Cardiac muscle cell (in vitro differentiated cells and primary cell): ENCODE results near the gene CTNNAL1. TPM values are rescaled to one million over a fixed set of nuclear protein-coding genes. Genes with fewer than 3 reads are reported as not detected.
"Not testable (repeated sequence)": the region's sequence is repeated elsewhere in the genome, so short reads cannot be mapped to it uniquely, and the experiment has no call there.

Experiments used
- DNase-seq, 2 donors: peaks; one replicate each; pipeline versions ENCODE4 v3.0.0 to v3.0.0-alpha.2; 2010 to 2017; ENCODE audit warnings: low read depth in 1 of 2, low spot score in 1 of 2
- H3K27ac ChIP-seq: fragments of 200-600 bp; sonication (generic); 2 replicates; pipeline ENCODE4 v1.5.1; 2016
- H3K27me3 ChIP-seq: fragments of 200-600 bp; sonication (generic); 2 replicates; pipeline ENCODE4 v1.6.0; 2016; ENCODE audit warnings: control low read depth
- H3K36me3 ChIP-seq: fragments of 200-600 bp; sonication (generic); 2 replicates; pipeline ENCODE4 v1.5.1; 2016; ENCODE audit warnings: control low read depth
- H3K4me1 ChIP-seq: fragments of 200-600 bp; sonication (generic); 2 replicates; pipeline ENCODE4 v1.8.1; 2017; ENCODE audit warnings: low read depth, mild to moderate bottlenecking, mixed run types
- H3K4me3 ChIP-seq: fragments of 200-600 bp; sonication (generic); 2 replicates; pipeline ENCODE4 v1.5.1; 2016; ENCODE audit warnings: mild to moderate bottlenecking
- H3K9me3 ChIP-seq: fragments of 200-600 bp; sonication (generic); 2 replicates; pipeline ENCODE4 v1.5.1; 2017; ENCODE audit warnings: low read depth, mild to moderate bottlenecking, control low read depth
- polyA plus RNA-seq: library from polyadenylated mRNA; unstranded; fragments of >200 nt; fragmentation: Nextera tagmentation; extraction: Ambion mirVana; gene quantifications from 2 replicates; pipeline ENCODE4 v1.2.1, GENCODE V29; 2016
- total RNA-seq: library from RNA; depleted of rRNA; stranded (reverse); fragments of >200 nt; gene quantifications from 2 replicates; pipeline ENCODE4 v1.2.3, GENCODE V29; 2016
- TF ChIP-seq, protein P1 (sequence below): IDR thresholded peaks from 2 replicates; pipeline ENCODE4 v1.5.1; 2012; ENCODE audit warnings: low read depth, mild to moderate bottlenecking, low read length

Gene CTNNAL1
- total and polyA plus RNA-seq, 2 experiments from 2014 or later: 64.7 to 102 TPM

- no peak overlapping the region for H3K4me3 ChIP-seq
- H3K27me3 ChIP-seq: no peaks in the 10 kb centered on the region
- peak overlapping the region; percentile 18 for H3K27ac ChIP-seq
- peaks cover 15% of the 10 kb centered on the region for H3K36me3 ChIP-seq
- no peak for DNase-seq
- peaks cover 22% of the 10 kb centered on the region for H3K4me1 ChIP-seq
- no peaks in the 10 kb centered on the region for H3K9me3 ChIP-seq
- TF ChIP-seq, protein P1, sequence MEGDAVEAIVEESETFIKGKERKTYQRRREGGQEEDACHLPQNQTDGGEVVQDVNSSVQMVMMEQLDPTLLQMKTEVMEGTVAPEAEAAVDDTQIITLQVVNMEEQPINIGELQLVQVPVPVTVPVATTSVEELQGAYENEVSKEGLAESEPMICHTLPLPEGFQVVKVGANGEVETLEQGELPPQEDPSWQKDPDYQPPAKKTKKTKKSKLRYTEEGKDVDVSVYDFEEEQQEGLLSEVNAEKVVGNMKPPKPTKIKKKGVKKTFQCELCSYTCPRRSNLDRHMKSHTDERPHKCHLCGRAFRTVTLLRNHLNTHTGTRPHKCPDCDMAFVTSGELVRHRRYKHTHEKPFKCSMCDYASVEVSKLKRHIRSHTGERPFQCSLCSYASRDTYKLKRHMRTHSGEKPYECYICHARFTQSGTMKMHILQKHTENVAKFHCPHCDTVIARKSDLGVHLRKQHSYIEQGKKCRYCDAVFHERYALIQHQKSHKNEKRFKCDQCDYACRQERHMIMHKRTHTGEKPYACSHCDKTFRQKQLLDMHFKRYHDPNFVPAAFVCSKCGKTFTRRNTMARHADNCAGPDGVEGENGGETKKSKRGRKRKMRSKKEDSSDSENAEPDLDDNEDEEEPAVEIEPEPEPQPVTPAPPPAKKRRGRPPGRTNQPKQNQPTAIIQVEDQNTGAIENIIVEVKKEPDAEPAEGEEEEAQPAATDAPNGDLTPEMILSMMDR: no peak
These were observed 40.6 kb downstream of the CTNNAL1 start for GRCh38 chr9:108972626-108973209.

DNA sequence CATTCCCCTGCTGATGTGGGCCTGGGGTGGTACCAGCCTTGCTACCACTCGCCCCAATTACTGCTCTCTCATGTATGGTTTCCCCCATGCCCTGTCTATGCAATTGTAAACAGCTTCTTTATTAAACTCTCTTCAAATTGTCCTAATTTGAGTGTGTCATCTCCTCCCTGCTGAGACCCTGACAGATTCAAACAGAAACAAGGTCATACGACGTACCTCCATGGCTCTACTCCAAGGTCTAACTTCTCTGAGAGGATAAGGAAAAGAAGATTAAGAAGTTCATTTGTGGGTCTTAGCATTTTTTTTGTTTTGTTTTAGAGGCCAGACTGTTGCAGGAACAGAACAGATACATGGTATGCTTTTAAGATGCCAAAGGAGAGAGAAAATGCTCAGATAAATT lies 41.1 kb downstream of the CTNNAL1 start:
- TF ChIP-seq, protein P1: no peak
- peaks cover 22% of the 10 kb centered on the region for H3K4me1 ChIP-seq
- no peaks in the 10 kb centered on the region for H3K9me3 ChIP-seq
- no peak for DNase-seq
- peaks cover 14% of the 10 kb centered on the region for H3K36me3 ChIP-seq
- no peak overlapping the region for H3K4me3 ChIP-seq
- H3K27ac ChIP-seq: no peak overlapping the region
- H3K27me3 ChIP-seq: no peaks in the 10 kb centered on the region

DNA sequence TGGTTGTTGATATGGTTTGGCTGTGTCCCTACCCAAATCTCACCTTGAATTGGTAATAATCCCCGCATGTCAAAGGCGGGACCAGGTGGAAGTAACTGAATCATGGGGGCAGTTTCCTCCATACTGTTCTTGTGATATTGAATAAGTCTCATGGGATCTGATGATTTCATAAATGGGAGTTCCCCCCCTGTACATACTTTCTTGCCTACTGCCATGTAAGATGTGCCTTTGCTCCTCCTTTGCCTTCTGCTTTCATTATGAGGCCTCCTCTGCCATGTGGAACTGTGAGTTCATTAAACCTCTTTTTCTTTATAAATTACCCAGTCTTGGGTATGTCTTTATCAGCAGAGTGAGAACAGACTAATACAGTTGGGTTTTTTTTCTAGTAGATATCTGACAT lies 41.9 kb downstream of the CTNNAL1 start:
- not testable (repeated sequence) for H3K4me3 ChIP-seq, H3K27me3 ChIP-seq, H3K27ac ChIP-seq, H3K9me3 ChIP-seq, DNase-seq
- peaks cover 22% of the 10 kb centered on the region for H3K4me1 ChIP-seq
- peaks cover 14% of the 10 kb centered on the region for H3K36me3 ChIP-seq

DNA sequence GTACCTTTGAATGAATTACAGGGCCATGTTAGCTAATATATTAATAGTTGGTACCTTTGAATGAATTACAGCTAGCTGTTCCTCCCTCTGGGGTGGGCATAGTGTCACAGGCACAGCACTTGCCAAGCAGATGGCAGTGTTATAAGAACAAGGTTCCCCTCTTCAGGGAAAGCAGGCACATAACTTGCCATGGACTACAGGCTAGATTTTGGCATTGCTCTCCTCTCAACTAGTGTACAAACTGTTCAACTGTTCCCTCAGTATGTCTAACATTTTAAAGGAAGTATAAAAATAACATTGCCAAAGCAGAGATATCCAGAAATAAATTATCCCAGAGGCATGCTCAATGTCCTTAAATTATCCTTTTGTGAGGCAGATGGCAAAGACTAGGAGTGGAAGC lies 45.4 kb downstream of the CTNNAL1 start:
- no peaks in the 10 kb centered on the region for H3K9me3 ChIP-seq
- DNase-seq: no peak
- peaks cover 14% of the 10 kb centered on the region for H3K36me3 ChIP-seq
- H3K4me3 ChIP-seq: no peak overlapping the region
- no peak overlapping the region for H3K27ac ChIP-seq
- no peaks in the 10 kb centered on the region for H3K27me3 ChIP-seq
- TF ChIP-seq, protein P1: no peak
- H3K4me1 ChIP-seq: peaks cover 14% of the 10 kb centered on the region

DNA sequence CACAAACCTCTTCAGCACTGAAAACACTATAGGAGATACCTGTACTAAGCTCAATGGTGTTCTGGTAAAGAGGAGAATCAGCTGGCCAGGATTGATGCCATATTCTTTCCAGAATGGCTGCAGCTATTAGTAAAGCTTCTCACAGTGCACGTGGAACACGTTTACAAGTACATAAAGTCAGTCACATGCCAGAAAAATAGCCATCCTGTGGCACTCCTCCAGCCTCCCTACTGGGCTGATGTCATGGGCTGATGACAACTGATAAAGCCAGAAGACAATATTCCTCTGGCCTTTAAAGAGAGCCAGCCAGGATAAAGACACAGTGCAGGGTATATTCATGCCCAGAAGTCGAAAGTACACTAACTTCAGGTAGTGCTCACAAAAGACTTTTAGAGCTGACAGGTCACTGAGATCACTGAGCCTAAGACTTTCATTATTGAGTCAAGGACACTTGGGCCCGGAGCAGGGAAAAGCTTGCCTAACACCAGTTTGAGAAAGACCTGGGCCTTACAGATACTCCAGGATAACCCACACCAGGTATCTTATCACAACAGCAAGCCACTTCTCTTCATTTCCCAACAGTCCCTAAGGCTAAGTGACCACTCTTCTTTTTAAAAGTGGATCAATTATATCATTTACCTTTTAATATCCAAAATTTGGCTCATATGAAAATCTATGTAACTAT lies 49.7 kb downstream of the CTNNAL1 start:
- H3K27me3 ChIP-seq: no peaks in the 10 kb centered on the region
- no peaks in the 10 kb centered on the region for H3K9me3 ChIP-seq
- H3K36me3 ChIP-seq: peaks cover 18% of the 10 kb centered on the region
- H3K4me1 ChIP-seq: peaks cover 6% of the 10 kb centered on the region
- peak; percentile 5 to 29 for DNase-seq
- TF ChIP-seq, protein P1: no peak
- H3K4me3 ChIP-seq: no peak overlapping the region
- H3K27ac ChIP-seq: peak overlapping the region; percentile 14

GRCh38 chr9:108961151-108961550 lies 52.1 kb downstream of the CTNNAL1 start:
- H3K36me3 ChIP-seq: peaks cover 18% of the 10 kb centered on the region
- H3K4me3 ChIP-seq: no peak overlapping the region
- TF ChIP-seq, protein P1: no peak

More at GRCh38 chr9:108961151-108961550, 52.1 kb downstream of the CTNNAL1 start:
- Histone ChIP-seq H3K27ac (no peak overlapping the region), H3K4me1 (peaks cover 8% of the 10 kb centered on the region), H3K9me3 (no peaks in the 10 kb centered on the region), H3K27me3 (no peaks in the 10 kb centered on the region)
- DNase-seq: no peak
